CD14-positive monocyte (primary cell): ENCODE results near the gene ATP5F1E. TPM values are rescaled to one million over a fixed set of nuclear protein-coding genes. Genes with fewer than 3 reads are reported as not detected.

ENCODE experiments used
- DNase-seq, 3 donors: peaks; one replicate each; pipeline ENCODE4 v3.0.0-alpha.2; 2011 to 2022
- H2AFZ ChIP-seq: 2 replicates; pipeline ENCODE4 v1.6.0; 2012; ENCODE audit warnings: mild to moderate bottlenecking, low read depth, low read length, inconsistent platforms; ENCODE audit not compliant: insufficient read depth, poor library complexity, severe bottlenecking
- H3K27ac ChIP-seq, 2 donors: 1 replicate in 1 of 2; 2 replicates in 1 of 2; pipeline ENCODE4 v1.5.1; 2012 to 2013; ENCODE audit warnings: low read length in 2 of 2, control low read depth in 1 of 2, inconsistent platforms in 1 of 2, low read depth in 1 of 2, mild to moderate bottlenecking in 1 of 2
- H3K27me3 ChIP-seq, 2 donors: one replicate each; pipeline versions ENCODE4 v1.6.0 to v1.6.1; 2011 to 2013; ENCODE audit warnings: low read length in 2 of 2; ENCODE audit not compliant: control insufficient read depth in 2 of 2, insufficient read depth in 2 of 2
- H3K36me3 ChIP-seq, 2 donors: replicated peaks in 1 of 2; 1 replicate in 1 of 2; 2 replicates in 1 of 2; pipeline versions ENCODE4 v1.5.1 to v1.6.1; 2012 to 2013; ENCODE audit warnings: low read length in 2 of 2, control low read depth in 1 of 2, inconsistent platforms in 1 of 2, mild to moderate bottlenecking in 1 of 2; ENCODE audit not compliant: insufficient read depth in 2 of 2, control insufficient read depth in 1 of 2
- H3K4me1 ChIP-seq, 2 donors: 1 replicate in 1 of 2; 2 replicates in 1 of 2; pipeline versions ENCODE4 v1.5.1 to v1.6.1; 2012 to 2013; ENCODE audit warnings: low read length in 2 of 2, control low read depth in 1 of 2, inconsistent platforms in 1 of 2, mild to moderate bottlenecking in 1 of 2, moderate library complexity in 1 of 2; ENCODE audit not compliant: insufficient read depth in 2 of 2, control insufficient read depth in 1 of 2
- H3K4me2 ChIP-seq: replicated peaks from 2 replicates; pipeline ENCODE3; 2012; ENCODE audit warnings: low read length, moderate library complexity, mild to moderate bottlenecking; ENCODE audit not compliant: poor library complexity, severe bottlenecking; ENCODE audit errors: extremely low read depth
- H3K4me3 ChIP-seq, 3 experiments: fragments of 200-600 bp in 1 of 3; sonication (generic) in 1 of 3; replicated peaks in 1 of 3; 1 replicate in 2 of 3; 2 replicates in 1 of 3; pipeline ENCODE4 v1.5.1; 2011 to 2013; ENCODE audit warnings: low read length in 3 of 3, mild to moderate bottlenecking in 3 of 3, control low read depth in 2 of 3, low read depth in 2 of 3, inconsistent platforms in 1 of 3, moderate library complexity in 1 of 3
- H3K79me2 ChIP-seq: 2 replicates; pipeline ENCODE4 v1.6.0; 2012; ENCODE audit warnings: mild to moderate bottlenecking, control low read depth, inconsistent platforms, low read length, moderate library complexity; ENCODE audit not compliant: insufficient read depth
- H3K9ac ChIP-seq: 2 replicates; pipeline ENCODE4 v1.6.0; 2017; ENCODE audit warnings: low read length, mild to moderate bottlenecking; ENCODE audit not compliant: insufficient read depth, poor library complexity, severe bottlenecking
- H3K9me3 ChIP-seq, 2 donors: replicated peaks in 1 of 2; 1 replicate in 1 of 2; 2 replicates in 1 of 2; pipeline versions ENCODE4 v1.5.1 to v1.6.1; 2012 to 2013; ENCODE audit warnings: low read length in 2 of 2, control low read depth in 1 of 2; ENCODE audit not compliant: control insufficient read depth in 1 of 2, insufficient read depth in 1 of 2
- H4K20me1 ChIP-seq: 2 replicates; pipeline ENCODE4 v1.6.0; 2012; ENCODE audit warnings: mild to moderate bottlenecking, low read length, control low read depth, moderate library complexity; ENCODE audit not compliant: insufficient read depth
- H3K27ac Mint-ChIP-seq, 7 donors: one replicate each; pipeline ENCODE4 v1.8.0; 2020; ENCODE audit warnings: mild to moderate bottlenecking in 7 of 7, mixed read lengths in 7 of 7, moderate library complexity in 6 of 7, inconsistent platforms in 2 of 7
- H3K27me3 Mint-ChIP-seq, 3 donors: one replicate each; pipeline ENCODE4 v1.8.0; 2021 to 2022; ENCODE audit warnings: low read depth in 3 of 3, mild to moderate bottlenecking in 3 of 3, mixed read lengths in 3 of 3, moderate library complexity in 3 of 3, inconsistent platforms in 1 of 3
- H3K36me3 Mint-ChIP-seq, 2 donors: one replicate each; pipeline ENCODE4 v1.8.0; 2020; ENCODE audit warnings: mixed read lengths in 2 of 2, inconsistent platforms in 1 of 2, mild to moderate bottlenecking in 1 of 2
- H3K4me1 Mint-ChIP-seq: one replicate; pipeline ENCODE4 v1.8.0; 2020; ENCODE audit warnings: mild to moderate bottlenecking, mixed read lengths
- H3K4me3 Mint-ChIP-seq, 2 donors: one replicate each; pipeline ENCODE4 v1.8.0; 2020; ENCODE audit warnings: mild to moderate bottlenecking in 2 of 2, mixed read lengths in 2 of 2, moderate library complexity in 1 of 2
- H3K9me3 Mint-ChIP-seq, 7 donors: one replicate each; pipeline ENCODE4 v1.8.0; 2020 to 2022; ENCODE audit warnings: mixed read lengths in 7 of 7, mild to moderate bottlenecking in 6 of 7, moderate library complexity in 6 of 7, inconsistent platforms in 2 of 7
- CTCF ChIP-seq: fragments of 200-600 bp; IDR thresholded peaks from one replicate; pipeline ENCODE4 v1.8.0; 2022; ENCODE audit warnings: antibody characterized with exemption, mild to moderate bottlenecking
- WGBS: methylation state at CpG from one replicate; pipeline ENCODE4 v1.1.5; 2013; ENCODE audit warnings: missing lambda C conversion rate; ENCODE audit not compliant: insufficient coverage; 5-methylcytosine and 5-hydroxymethylcytosine counted together
- intact Hi-C, 2 donors: fragments of 100-400 bp; cut with micrococcal nuclease; formaldehyde crosslinking; loops; one replicate each; pipeline versions ENCODE4 v1.15.0 to v1.15.1; 2023
- polyA plus RNA-seq, 3 donors: library from polyadenylated mRNA; depleted of rRNA in 1 of 3; unstranded in 2 of 3; stranded (reverse) in 1 of 3; fragments of 300-500 nt in 2 of 3; fragments of >200 nt in 1 of 3; fragmentation: Illumina TruSeq in 2 of 3; gene quantifications; 1 replicate in 2 of 3; 2 replicates in 1 of 3; pipeline ENCODE4 v1.2.3, GENCODE V29; 2012 to 2021

Gene ATP5F1E
- polyA plus RNA-seq, 3 donors = 39.0 to 105 (median 102) TPM

- H3K27me3 Mint-ChIP-seq = peaks cover 6 to 17% (median 14%) of the 10 kb centered on the region in 3 donors
- Histone ChIP-seq H3K27ac (no peak overlapping the region), H3K9me3 (no peaks in the 10 kb centered on the region)
Observed at GRCh38 chr20:59048681-59049030, 16.5 kb upstream of the ATP5F1E start.

GRCh38 chr20:59047938-59048680 is 16.0 kb upstream of the ATP5F1E start:
- no peak overlapping the region for H3K27ac ChIP-seq
- H3K4me3 ChIP-seq = no peak overlapping the region
- intact Hi-C loops = loop anchor here in 1 of 2 donors (10.0 kb wide), 1 partner anchor 393 kb away; the partner anchor contains the start of gene STX16
- H3K4me1 Mint-ChIP-seq = peaks cover 13% of the 10 kb centered on the region
- H3K9me3 Mint-ChIP-seq = no peaks in the 10 kb centered on the region
- no peak overlapping the region for H3K9ac ChIP-seq
- H3K4me3 Mint-ChIP-seq = no peak overlapping the region
- WGBS = 100% methylated on average over 2 of the region's 5 CpGs
- TF ChIP-seq CTCF = no peak
- H3K27ac Mint-ChIP-seq = no peak overlapping the region
- H3K9me3 ChIP-seq = no peaks in the 10 kb centered on the region
- H3K27me3 ChIP-seq = peaks cover 11 to 24% of the 10 kb centered on the region in 2 donors
- H3K4me1 ChIP-seq = peaks cover 4 to 5% of the 10 kb centered on the region in 2 donors
- no peaks in the 10 kb centered on the region for H3K79me2 ChIP-seq
- no peaks in the 10 kb centered on the region for H3K36me3 Mint-ChIP-seq
- no peak overlapping the region for H2AFZ ChIP-seq
- DNase-seq = no peak
- no peak overlapping the region for H3K4me2 ChIP-seq
- no peaks in the 10 kb centered on the region for H3K36me3 ChIP-seq
- no peaks in the 10 kb centered on the region for H4K20me1 ChIP-seq
- H3K27me3 Mint-ChIP-seq = peaks cover 6 to 16% (median 14%) of the 10 kb centered on the region in 3 donors

More at GRCh38 chr20:59048681-59049030, 16.5 kb upstream of the ATP5F1E start:
- Histone ChIP-seq H3K4me3 (no peak overlapping the region), H2AFZ (no peak overlapping the region), H3K4me1 (no peaks in the 10 kb centered on the region), H3K36me3 (no peaks in the 10 kb centered on the region), H3K9ac (no peak overlapping the region), H4K20me1 (no peaks in the 10 kb centered on the region), H3K27me3 (peaks cover 11 to 24% of the 10 kb centered on the region in 2 donors), H3K79me2 (no peaks in the 10 kb centered on the region), H3K4me2 (no peak overlapping the region)
- Mint-ChIP-seq H3K9me3 (no peaks in the 10 kb centered on the region), H3K27ac (no peak overlapping the region), H3K4me3 (no peak overlapping the region), H3K36me3 (no peaks in the 10 kb centered on the region), H3K4me1 (peaks cover 8% of the 10 kb centered on the region)
- intact Hi-C loops = loop anchor here in 1 of 2 donors (10.0 kb wide), 1 partner anchor 394 kb away; the partner anchor contains the start of gene STX16
- no peak for TF ChIP-seq CTCF
- 60% methylated on average over 1 of the region's 2 CpGs for WGBS
- DNase-seq = no peak
